SK-N-SH (cell line): Measurements from ENCODE around the gene DSCAML1. TPM values are rescaled to one million over a fixed set of nuclear protein-coding genes. Genes with fewer than 3 reads are reported as not detected.
A peak's percentile ranks its signal among the peaks of the same experiment; 100 is the strongest.

Experiments used
- CTCF ChIA-PET: fragments of 300-600, 350-600 bp; formaldehyde crosslinking; extraction: SDS; loops from one replicate; lab custom pipeline; 2021; lab: Yijun Ruan, JAX
- POLR2A ChIA-PET: fragments of 350-600 bp; sonication (Branson Sonifier 250); formaldehyde crosslinking; extraction: SDS; loops from one replicate; lab custom pipeline; 2020; ENCODE audit warnings: antibody characterized with exemption, inconsistent platforms; lab: Yijun Ruan, JAX
- DNase-seq: peaks from one replicate; pipeline ENCODE4 v3.0.0; 2012
- H2AFZ ChIP-seq: fragments of 200-600 bp; sonication (generic); 2 replicates; pipeline ENCODE4 v1.8.1; 2016; ENCODE audit warnings: antibody characterized with exemption, mild to moderate bottlenecking, low read depth
- H3F3A ChIP-seq: fragments of 200-600 bp; sonication (generic); replicated peaks from 2 replicates; pipeline ENCODE3; 2016; ENCODE audit warnings: antibody characterized with exemption, mild to moderate bottlenecking; ENCODE audit not compliant: insufficient read depth
- H3K27ac ChIP-seq, 2 experiments: fragments of 200-500 bp in 1 of 2; fragments of 200-600 bp in 1 of 2; sonication (Bioruptor generic) in 1 of 2; sonication (generic), shearing (Covaris generic) in 1 of 2; 2 replicates each; pipeline versions ENCODE4 v1.5.1 to v1.6.1; 2014 to 2016; ENCODE audit warnings: low read depth in 2 of 2, inconsistent platforms in 1 of 2, low read length in 1 of 2, mild to moderate bottlenecking in 1 of 2, mixed read lengths in 1 of 2
- H3K27me3 ChIP-seq: fragments of 200-600 bp; sonication (generic), shearing (Covaris generic); 2 replicates; pipeline ENCODE4 v1.6.1; 2016; ENCODE audit warnings: mixed run types; ENCODE audit not compliant: insufficient read depth
- H3K36me3 ChIP-seq, 2 experiments: fragments of 200-500 bp in 1 of 2; fragments of 200-600 bp in 1 of 2; sonication (Bioruptor generic) in 1 of 2; sonication (generic) in 1 of 2; replicated peaks in 1 of 2; 2 replicates each; pipeline versions ENCODE3 to v1.5.1; 2014 to 2016; ENCODE audit warnings: low read length in 1 of 2, mild to moderate bottlenecking in 1 of 2; ENCODE audit not compliant: insufficient read depth in 2 of 2, control insufficient read depth in 1 of 2
- H3K4me1 ChIP-seq, 2 experiments: fragments of 200-500 bp in 1 of 2; fragments of 200-600 bp in 1 of 2; sonication (Bioruptor generic) in 1 of 2; sonication (generic), shearing (Covaris generic) in 1 of 2; 2 replicates each; pipeline versions ENCODE4 v1.5.1 to v1.6.1; 2014 to 2016; ENCODE audit warnings: low read depth in 1 of 2, low read length in 1 of 2, mixed run types in 1 of 2; ENCODE audit not compliant: insufficient read depth in 2 of 2, control insufficient read depth in 1 of 2
- H3K4me2 ChIP-seq: fragments of 200-600 bp; sonication (generic), shearing (Covaris generic); 2 replicates; pipeline ENCODE4 v1.6.1; 2017; ENCODE audit warnings: mixed run types
- H3K4me3 ChIP-seq, 2 experiments: fragments of 200-500 bp in 1 of 2; fragments of 200-600 bp in 1 of 2; sonication (Bioruptor generic) in 1 of 2; sonication (generic), shearing (Covaris generic) in 1 of 2; 2 replicates each; pipeline versions ENCODE4 v1.5.1 to v1.8.1; 2014 to 2016; ENCODE audit warnings: low read depth in 2 of 2, inconsistent platforms in 1 of 2, low read length in 1 of 2, mild to moderate bottlenecking in 1 of 2, mixed read lengths in 1 of 2, moderate library complexity in 1 of 2
- H3K79me2 ChIP-seq: fragments of 200-600 bp; sonication (generic); 2 replicates; pipeline ENCODE4 v1.8.1; 2017; ENCODE audit warnings: mild to moderate bottlenecking; ENCODE audit not compliant: insufficient read depth
- H3K9ac ChIP-seq: fragments of 200-600 bp; sonication (generic); 2 replicates; pipeline ENCODE4 v1.6.1; 2017; ENCODE audit warnings: mixed run types
- H3K9me2 ChIP-seq: fragments of 200-600 bp; sonication (generic); 2 replicates; pipeline ENCODE4 v1.6.1; 2017; ENCODE audit warnings: mixed run types
- H3K9me3 ChIP-seq: fragments of 200-600 bp; sonication (generic); 2 replicates; pipeline ENCODE4 v1.6.1; 2017; ENCODE audit warnings: mixed run types, mild to moderate bottlenecking, moderate library complexity
- H4K20me1 ChIP-seq: fragments of 200-600 bp; sonication (generic); 2 replicates; pipeline ENCODE4 v1.6.1; 2017; ENCODE audit warnings: mild to moderate bottlenecking, mixed run types; ENCODE audit not compliant: insufficient read depth
- FOSL2 ChIP-seq: IDR thresholded peaks from 2 replicates; pipeline ENCODE4 v1.4.0; 2012; ENCODE audit warnings: low read depth, mild to moderate bottlenecking, moderate library complexity, borderline replicate concordance
- JUND ChIP-seq: IDR thresholded peaks from 2 replicates; pipeline ENCODE4 v1.4.0; 2012
- MXI1 ChIP-seq: IDR thresholded peaks from 2 replicates; pipeline ENCODE4 v1.6.1; 2012; ENCODE audit warnings: mild to moderate bottlenecking, low read depth, low read length, improper control_type of control experiment
- RCOR1 ChIP-seq: fragments of 150-350 bp; IDR thresholded peaks from 2 replicates; pipeline ENCODE4 v1.6.1; 2017; ENCODE audit warnings: antibody characterized with exemption, low read length
- RXRA ChIP-seq: IDR thresholded peaks from 2 replicates; pipeline ENCODE4 v1.4.0; 2012; ENCODE audit warnings: low read depth, mild to moderate bottlenecking, borderline replicate concordance
- TAF1 ChIP-seq: IDR thresholded peaks from 2 replicates; pipeline ENCODE4 v1.6.1; 2012; ENCODE audit warnings: low read depth, mild to moderate bottlenecking, low read length, moderate library complexity, borderline replicate concordance
- USF1 ChIP-seq: IDR thresholded peaks from 2 replicates; pipeline ENCODE4 v1.4.0; 2012; ENCODE audit warnings: low read depth, borderline replicate concordance
- WGBS: methylation state at CpG from one replicate; pipeline ENCODE4 v1.1.6; 2017; ENCODE audit warnings: low lambda C conversion rate; 5-methylcytosine and 5-hydroxymethylcytosine counted together
- polyA plus RNA-seq, 3 experiments: library from polyadenylated mRNA; depleted of rRNA; stranded (reverse); fragments of >200 nt; gene quantifications; 2 replicates each; pipeline ENCODE4 v1.2.3, GENCODE V29; 2012
- TF ChIP-seq, protein P1 (sequence below): IDR thresholded peaks from 2 replicates; pipeline ENCODE4 v1.6.1; 2012; ENCODE audit warnings: mild to moderate bottlenecking, low read depth, low read length, moderate library complexity

Gene DSCAML1
- polyA plus RNA-seq, 1 of the 3 experiments (the other 2 are of a cell fraction), result not detected

GRCh38 chr11:117717485-117718314, 79.3 kb downstream of the DSCAML1 start:
- H3K4me1 ChIP-seq, result peaks cover 0 to 17% of the 10 kb centered on the region in 2 experiments; a peak in 2 of 4 replicates
- CTCF ChIA-PET, result interaction anchor here (0.8 to 3.0 kb wide), 3 partner anchors 9 to 292 kb away, joined by 3 to 8 read pairs (median 8); no protein-coding TSS in a partner anchor
- TF ChIP-seq RXRA (no peak), USF1 (no peak), RCOR1 (no peak), JUND (no peak), TAF1 (no peak), MXI1 (peak; percentile 19; the same call in 1 of the 2 replicates), FOSL2 (no peak)
- TF ChIP-seq, protein P1, sequence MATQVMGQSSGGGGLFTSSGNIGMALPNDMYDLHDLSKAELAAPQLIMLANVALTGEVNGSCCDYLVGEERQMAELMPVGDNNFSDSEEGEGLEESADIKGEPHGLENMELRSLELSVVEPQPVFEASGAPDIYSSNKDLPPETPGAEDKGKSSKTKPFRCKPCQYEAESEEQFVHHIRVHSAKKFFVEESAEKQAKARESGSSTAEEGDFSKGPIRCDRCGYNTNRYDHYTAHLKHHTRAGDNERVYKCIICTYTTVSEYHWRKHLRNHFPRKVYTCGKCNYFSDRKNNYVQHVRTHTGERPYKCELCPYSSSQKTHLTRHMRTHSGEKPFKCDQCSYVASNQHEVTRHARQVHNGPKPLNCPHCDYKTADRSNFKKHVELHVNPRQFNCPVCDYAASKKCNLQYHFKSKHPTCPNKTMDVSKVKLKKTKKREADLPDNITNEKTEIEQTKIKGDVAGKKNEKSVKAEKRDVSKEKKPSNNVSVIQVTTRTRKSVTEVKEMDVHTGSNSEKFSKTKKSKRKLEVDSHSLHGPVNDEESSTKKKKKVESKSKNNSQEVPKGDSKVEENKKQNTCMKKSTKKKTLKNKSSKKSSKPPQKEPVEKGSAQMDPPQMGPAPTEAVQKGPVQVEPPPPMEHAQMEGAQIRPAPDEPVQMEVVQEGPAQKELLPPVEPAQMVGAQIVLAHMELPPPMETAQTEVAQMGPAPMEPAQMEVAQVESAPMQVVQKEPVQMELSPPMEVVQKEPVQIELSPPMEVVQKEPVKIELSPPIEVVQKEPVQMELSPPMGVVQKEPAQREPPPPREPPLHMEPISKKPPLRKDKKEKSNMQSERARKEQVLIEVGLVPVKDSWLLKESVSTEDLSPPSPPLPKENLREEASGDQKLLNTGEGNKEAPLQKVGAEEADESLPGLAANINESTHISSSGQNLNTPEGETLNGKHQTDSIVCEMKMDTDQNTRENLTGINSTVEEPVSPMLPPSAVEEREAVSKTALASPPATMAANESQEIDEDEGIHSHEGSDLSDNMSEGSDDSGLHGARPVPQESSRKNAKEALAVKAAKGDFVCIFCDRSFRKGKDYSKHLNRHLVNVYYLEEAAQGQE, result no peak
- TF ChIP-seq, all 33 proteins: peak for 1
- no peaks in the 10 kb centered on the region for H4K20me1 ChIP-seq
- H3F3A ChIP-seq, result no peaks in the 10 kb centered on the region
- no peaks in the 10 kb centered on the region for H3K79me2 ChIP-seq
- DNase-seq, result peak; percentile 75
- no peaks in the 10 kb centered on the region for H3K9me3 ChIP-seq
- H3K36me3 ChIP-seq, result no peaks in the 10 kb centered on the region
- 36% methylated on average over 17 of the region's 25 CpGs for WGBS
- H3K4me3 ChIP-seq, result no peak overlapping the region
- no peak overlapping the region for H3K4me2 ChIP-seq
- POLR2A ChIA-PET, result no interaction called here
- H3K9ac ChIP-seq, result no peak overlapping the region
- no peak overlapping the region for H2AFZ ChIP-seq
- H3K27me3 ChIP-seq, result peaks cover 7% of the 10 kb centered on the region; the same call in 1 of the 2 replicates
- no peaks in the 10 kb centered on the region for H3K9me2 ChIP-seq
- peak overlapping the region in 1 of 2 experiments; percentile 53; a peak in 1 of 4 replicates for H3K27ac ChIP-seq
